ENCODE data around the gene PPP1R12C. TPM values are rescaled to one million over a fixed set of nuclear protein-coding genes. Genes with fewer than 3 reads are reported as not detected.

PPP1R12C gene
- polyA plus RNA-seq, 3 donors: 2.1 to 206 (median 2.6) TPM

DNA sequence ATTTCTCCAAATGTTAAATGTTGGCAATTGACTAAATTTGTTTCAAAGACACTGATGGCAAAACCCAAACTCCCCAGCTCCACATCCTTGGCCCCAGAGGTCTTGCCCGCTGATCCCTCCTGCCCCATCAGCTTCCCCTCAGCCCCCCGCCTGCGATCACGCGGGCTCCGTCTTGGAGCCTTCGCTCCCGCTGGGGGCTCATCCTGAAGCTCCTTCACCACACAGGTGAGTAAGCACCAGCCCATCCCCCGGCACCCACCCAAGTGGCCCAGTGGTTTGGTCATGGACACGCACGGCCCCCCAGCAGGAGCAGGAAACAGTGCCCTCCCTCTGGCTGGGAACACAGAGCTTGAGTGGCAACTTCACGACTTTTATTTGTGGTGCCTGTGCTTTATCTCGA lies 26.9 kb downstream of the PPP1R12C start:
- WGBS (ENCODE audit: insufficient coverage): 87% methylated on average over 10 of the region's 13 CpGs

DNA sequence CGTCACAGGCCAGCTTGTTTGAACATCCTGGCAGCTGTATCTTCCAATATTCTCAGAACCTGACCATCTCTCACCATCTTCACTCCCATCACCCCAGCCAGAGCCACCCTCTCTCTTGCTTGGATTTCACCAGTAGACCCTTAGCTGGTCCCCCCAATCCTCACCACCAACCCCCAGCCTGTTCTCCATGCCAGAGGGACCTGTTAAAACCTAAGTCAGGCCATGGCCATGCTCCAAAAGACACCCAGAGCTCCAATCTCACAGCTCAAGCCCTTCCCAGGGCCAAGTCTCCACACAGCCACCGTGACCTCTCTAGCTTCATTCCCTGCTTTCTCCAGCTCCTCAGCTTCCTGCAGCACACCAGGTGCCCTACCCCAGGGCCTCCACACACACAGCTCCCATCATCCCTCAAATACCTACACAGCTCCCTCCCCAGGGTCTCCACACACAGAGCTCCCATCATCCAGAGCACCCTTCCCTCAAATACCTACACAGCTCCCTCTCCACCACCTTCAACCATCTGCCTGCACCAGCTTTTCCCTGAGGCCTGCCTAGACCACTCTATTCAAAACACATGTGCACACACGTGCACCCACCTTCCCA lies 28.0 kb downstream of the PPP1R12C start:
- intact Hi-C loops (cut with micrococcal nuclease): loop anchor here in 1 of 2 donors (10.0 kb wide), 1 partner anchor 75 kb away; the partner anchor contains the start of gene DNAAF3
- Mint-ChIP-seq H3K27ac (peak overlapping the region in 2 of 7 donors; percentile 3 to 66), H3K4me1 (peaks cover 26% of the 10 kb centered on the region), H3K27me3 (ENCODE audit: low read depth in 3 of 3) (peaks cover 40 to 48% (median 45%) of the 10 kb centered on the region in 3 donors), H3K4me3 (no peak overlapping the region), H3K9me3 (peaks cover 0 to 15% (median 7%) of the 10 kb centered on the region in 7 donors), H3K36me3 (peaks cover 30 to 46% of the 10 kb centered on the region in 2 donors)
- 100% methylated on average over 2 of the region's 3 CpGs for WGBS (ENCODE audit: insufficient coverage)
- H3K4me3 ChIP-seq (replicated peaks in 1 of 3; ENCODE audit: low read depth in 2 of 3, low read length in 3 of 3): no peak overlapping the region
- H3K79me2 ChIP-seq (ENCODE audit: insufficient read depth, low read length): no peaks in the 10 kb centered on the region
- no peak overlapping the region for H2AFZ ChIP-seq (ENCODE audit: insufficient read depth, low read depth, low read length, poor library complexity, severe bottlenecking)
- H3K4me2 ChIP-seq (replicated peaks; ENCODE audit: extremely low read depth, low read length, poor library complexity, severe bottlenecking): no peak overlapping the region
- no peak overlapping the region for H3K27ac ChIP-seq (ENCODE audit: low read depth in 1 of 2, low read length in 2 of 2)
- peaks cover 18 to 21% of the 10 kb centered on the region in 2 donors for H3K4me1 ChIP-seq (ENCODE audit: control insufficient read depth in 1 of 2, insufficient read depth in 2 of 2, low read length in 2 of 2)
- TF ChIP-seq, protein P1, sequence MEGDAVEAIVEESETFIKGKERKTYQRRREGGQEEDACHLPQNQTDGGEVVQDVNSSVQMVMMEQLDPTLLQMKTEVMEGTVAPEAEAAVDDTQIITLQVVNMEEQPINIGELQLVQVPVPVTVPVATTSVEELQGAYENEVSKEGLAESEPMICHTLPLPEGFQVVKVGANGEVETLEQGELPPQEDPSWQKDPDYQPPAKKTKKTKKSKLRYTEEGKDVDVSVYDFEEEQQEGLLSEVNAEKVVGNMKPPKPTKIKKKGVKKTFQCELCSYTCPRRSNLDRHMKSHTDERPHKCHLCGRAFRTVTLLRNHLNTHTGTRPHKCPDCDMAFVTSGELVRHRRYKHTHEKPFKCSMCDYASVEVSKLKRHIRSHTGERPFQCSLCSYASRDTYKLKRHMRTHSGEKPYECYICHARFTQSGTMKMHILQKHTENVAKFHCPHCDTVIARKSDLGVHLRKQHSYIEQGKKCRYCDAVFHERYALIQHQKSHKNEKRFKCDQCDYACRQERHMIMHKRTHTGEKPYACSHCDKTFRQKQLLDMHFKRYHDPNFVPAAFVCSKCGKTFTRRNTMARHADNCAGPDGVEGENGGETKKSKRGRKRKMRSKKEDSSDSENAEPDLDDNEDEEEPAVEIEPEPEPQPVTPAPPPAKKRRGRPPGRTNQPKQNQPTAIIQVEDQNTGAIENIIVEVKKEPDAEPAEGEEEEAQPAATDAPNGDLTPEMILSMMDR (IDR thresholded peaks at IDR 0.05): no peak
- peaks cover 0 to 11% of the 10 kb centered on the region in 2 donors for H3K9me3 ChIP-seq (replicated peaks in 1 of 2; ENCODE audit: control insufficient read depth in 1 of 2, insufficient read depth in 1 of 2, low read length in 2 of 2)
- peaks cover 14 to 41% of the 10 kb centered on the region in 2 donors for H3K27me3 ChIP-seq (ENCODE audit: control insufficient read depth in 2 of 2, insufficient read depth in 2 of 2, low read length in 2 of 2)
- H3K36me3 ChIP-seq (replicated peaks in 1 of 2; ENCODE audit: control insufficient read depth in 1 of 2, insufficient read depth in 2 of 2, low read length in 2 of 2): peaks cover 26 to 44% of the 10 kb centered on the region in 2 donors
- no peak for DNase-seq
- peaks cover 75% of the 10 kb centered on the region for H4K20me1 ChIP-seq (ENCODE audit: insufficient read depth, low read length)
- H3K9ac ChIP-seq (ENCODE audit: insufficient read depth, low read length, poor library complexity, severe bottlenecking): no peak overlapping the region

More for the DNA sequence above, 26.9 kb downstream of the PPP1R12C start:
- peaks cover 37 to 56% of the 10 kb centered on the region in 2 donors for H3K36me3 ChIP-seq (replicated peaks in 1 of 2; ENCODE audit: control insufficient read depth in 1 of 2, insufficient read depth in 2 of 2, low read length in 2 of 2)
- H3K4me1 Mint-ChIP-seq: peaks cover 26% of the 10 kb centered on the region
- H3K9me3 ChIP-seq (replicated peaks in 1 of 2; ENCODE audit: control insufficient read depth in 1 of 2, insufficient read depth in 1 of 2, low read length in 2 of 2): peaks cover 0 to 11% of the 10 kb centered on the region in 2 donors
- peaks cover 35 to 56% of the 10 kb centered on the region in 2 donors for H3K36me3 Mint-ChIP-seq
- DNase-seq: no peak
- H4K20me1 ChIP-seq (ENCODE audit: insufficient read depth, low read length): peaks cover 83% of the 10 kb centered on the region
- peaks cover 18 to 21% of the 10 kb centered on the region in 2 donors for H3K4me1 ChIP-seq (ENCODE audit: control insufficient read depth in 1 of 2, insufficient read depth in 2 of 2, low read length in 2 of 2)
- no peak overlapping the region for H2AFZ ChIP-seq (ENCODE audit: insufficient read depth, low read depth, low read length, poor library complexity, severe bottlenecking)
- H3K9ac ChIP-seq (ENCODE audit: insufficient read depth, low read length, poor library complexity, severe bottlenecking): no peak overlapping the region
- H3K27ac Mint-ChIP-seq: no peak overlapping the region
- intact Hi-C loops (cut with micrococcal nuclease): no loop called here
- peaks cover 29 to 37% (median 34%) of the 10 kb centered on the region in 3 donors for H3K27me3 Mint-ChIP-seq (ENCODE audit: low read depth in 3 of 3)
- peaks cover 11 to 29% of the 10 kb centered on the region in 2 donors for H3K27me3 ChIP-seq (ENCODE audit: control insufficient read depth in 2 of 2, insufficient read depth in 2 of 2, low read length in 2 of 2)
- TF ChIP-seq, protein P1 (IDR thresholded peaks at IDR 0.05): no peak
- no peaks in the 10 kb centered on the region for H3K79me2 ChIP-seq (ENCODE audit: insufficient read depth, low read length)
- no peak overlapping the region for H3K4me2 ChIP-seq (replicated peaks; ENCODE audit: extremely low read depth, low read length, poor library complexity, severe bottlenecking)
- peaks cover 0 to 15% (median 7%) of the 10 kb centered on the region in 7 donors for H3K9me3 Mint-ChIP-seq
- H3K4me3 ChIP-seq (replicated peaks in 1 of 3; ENCODE audit: low read depth in 2 of 3, low read length in 3 of 3): no peak overlapping the region
- H3K27ac ChIP-seq (ENCODE audit: low read depth in 1 of 2, low read length in 2 of 2): no peak overlapping the region
- H3K4me3 Mint-ChIP-seq: no peak overlapping the region
